Endothelial cell (in vitro differentiated cells): ENCODE data around the gene NKAIN2. TPM values are rescaled to one million over a fixed set of nuclear protein-coding genes. Genes with fewer than 3 reads are reported as not detected.

Source experiments
- DNase-seq: peaks from one replicate; pipeline ENCODE4 v3.0.0; 2021; ENCODE audit warnings: low spot score
- H3K27ac Mint-ChIP-seq: one replicate; pipeline ENCODE4 v1.8.0; 2021; ENCODE audit warnings: mixed read lengths, inconsistent platforms; ENCODE audit not compliant: unreplicated experiment
- H3K27me3 Mint-ChIP-seq: one replicate; pipeline ENCODE4 v1.8.0; 2021; ENCODE audit warnings: mild to moderate bottlenecking, moderate library complexity, mixed read lengths, inconsistent platforms; ENCODE audit not compliant: unreplicated experiment
- H3K36me3 Mint-ChIP-seq: one replicate; pipeline ENCODE4 v1.8.0; 2021; ENCODE audit warnings: mild to moderate bottlenecking, low read depth, mixed read lengths, inconsistent platforms; ENCODE audit not compliant: unreplicated experiment
- H3K4me1 Mint-ChIP-seq: one replicate; pipeline ENCODE4 v1.8.0; 2021; ENCODE audit warnings: mild to moderate bottlenecking, mixed read lengths, inconsistent platforms; ENCODE audit not compliant: unreplicated experiment
- H3K4me3 Mint-ChIP-seq: one replicate; pipeline ENCODE4 v1.8.0; 2021; ENCODE audit warnings: mild to moderate bottlenecking, mixed read lengths, inconsistent platforms; ENCODE audit not compliant: unreplicated experiment
- H3K9me3 Mint-ChIP-seq: one replicate; pipeline ENCODE4 v1.8.0; 2021; ENCODE audit warnings: mixed read lengths, inconsistent platforms; ENCODE audit not compliant: unreplicated experiment
- total RNA-seq: library from RNA; stranded (reverse); fragmentation: NEBNext Ultra II Directional; extraction: Animal tissue kit (Norgen Biotek cat#: 25700); gene quantifications from one replicate; pipeline ENCODE4 v1.2.1, GENCODE V29; 2021; ENCODE audit not compliant: unreplicated experiment
- TF ChIP-seq, protein P1 (sequence below): fragments of 200-600 bp; sonication (generic); IDR thresholded peaks from one replicate; pipeline ENCODE4 v1.5.0; 2021; ENCODE audit warnings: antibody characterized with exemption; ENCODE audit not compliant: unreplicated experiment

Gene NKAIN2
- total RNA-seq, 1 donor from 2014 or later = 9.5 TPM

GRCh38 chr6:123953920-123954319, 150.3 kb downstream of the NKAIN2 start:
- Mint-ChIP-seq H3K27me3 (peaks cover 1% of the 10 kb centered on the region), H3K27ac (no peak overlapping the region), H3K4me3 (no peak overlapping the region), H3K9me3 (no peaks in the 10 kb centered on the region), H3K4me1 (no peaks in the 10 kb centered on the region), H3K36me3 (no peaks in the 10 kb centered on the region)
- TF ChIP-seq, protein P1, sequence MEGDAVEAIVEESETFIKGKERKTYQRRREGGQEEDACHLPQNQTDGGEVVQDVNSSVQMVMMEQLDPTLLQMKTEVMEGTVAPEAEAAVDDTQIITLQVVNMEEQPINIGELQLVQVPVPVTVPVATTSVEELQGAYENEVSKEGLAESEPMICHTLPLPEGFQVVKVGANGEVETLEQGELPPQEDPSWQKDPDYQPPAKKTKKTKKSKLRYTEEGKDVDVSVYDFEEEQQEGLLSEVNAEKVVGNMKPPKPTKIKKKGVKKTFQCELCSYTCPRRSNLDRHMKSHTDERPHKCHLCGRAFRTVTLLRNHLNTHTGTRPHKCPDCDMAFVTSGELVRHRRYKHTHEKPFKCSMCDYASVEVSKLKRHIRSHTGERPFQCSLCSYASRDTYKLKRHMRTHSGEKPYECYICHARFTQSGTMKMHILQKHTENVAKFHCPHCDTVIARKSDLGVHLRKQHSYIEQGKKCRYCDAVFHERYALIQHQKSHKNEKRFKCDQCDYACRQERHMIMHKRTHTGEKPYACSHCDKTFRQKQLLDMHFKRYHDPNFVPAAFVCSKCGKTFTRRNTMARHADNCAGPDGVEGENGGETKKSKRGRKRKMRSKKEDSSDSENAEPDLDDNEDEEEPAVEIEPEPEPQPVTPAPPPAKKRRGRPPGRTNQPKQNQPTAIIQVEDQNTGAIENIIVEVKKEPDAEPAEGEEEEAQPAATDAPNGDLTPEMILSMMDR = no peak
- no peak for DNase-seq

DNA sequence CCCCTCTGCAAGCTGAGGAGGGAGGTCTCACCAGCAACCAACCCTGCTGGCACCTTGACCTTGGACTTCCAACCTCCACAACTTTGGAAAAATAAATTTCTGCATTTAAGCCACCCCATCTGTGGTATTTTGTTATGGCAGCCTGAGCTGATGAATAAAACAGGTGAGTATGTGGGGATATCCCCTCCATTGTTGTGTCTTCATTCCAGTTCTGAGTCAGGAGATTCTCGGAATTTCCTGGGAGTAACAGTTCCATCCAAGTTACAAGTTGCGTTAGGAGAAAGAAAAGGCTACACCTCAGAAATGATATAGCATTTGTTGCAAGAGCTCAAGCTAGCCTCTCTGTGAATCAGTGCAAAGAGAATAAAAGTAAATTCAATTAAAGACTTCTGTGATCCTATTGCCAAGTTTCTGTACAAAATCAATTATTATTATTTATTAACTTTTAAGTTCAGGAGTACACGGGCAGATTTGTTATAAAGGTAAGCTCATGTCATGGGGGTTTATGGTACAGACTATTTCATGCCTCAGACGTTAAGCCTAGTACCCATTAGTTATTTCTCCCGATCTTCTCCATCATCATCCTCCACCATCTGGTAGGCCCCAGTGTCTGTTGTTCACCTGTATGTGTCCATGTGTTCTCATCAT, 153.0 kb downstream of the NKAIN2 start:
- H3K9me3 Mint-ChIP-seq = no peaks in the 10 kb centered on the region
- H3K27ac Mint-ChIP-seq = no peak overlapping the region
- no peaks in the 10 kb centered on the region for H3K4me1 Mint-ChIP-seq
- H3K27me3 Mint-ChIP-seq = peaks cover 1% of the 10 kb centered on the region
- TF ChIP-seq, protein P1 = no peak
- H3K36me3 Mint-ChIP-seq = no peaks in the 10 kb centered on the region
- DNase-seq = no peak
- H3K4me3 Mint-ChIP-seq = no peak overlapping the region

DNA sequence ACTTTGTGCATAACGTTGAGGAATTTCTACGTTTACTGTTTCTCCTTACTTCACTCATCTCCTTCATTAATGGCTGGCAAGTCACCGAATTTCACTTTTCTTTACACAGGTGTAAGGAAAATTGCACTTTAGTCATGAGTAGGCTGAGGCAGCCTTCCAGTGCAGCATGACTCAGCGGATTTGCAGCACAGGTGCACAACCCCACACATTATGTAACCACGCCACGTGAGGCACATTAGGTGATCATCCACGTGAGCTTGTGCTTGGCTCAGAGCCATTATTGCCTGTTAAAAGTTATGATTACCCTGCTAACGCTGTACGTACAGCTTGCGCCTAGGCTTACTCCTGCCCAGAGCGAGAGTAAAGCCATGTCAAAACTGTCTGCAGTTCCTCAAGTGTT, 158.8 kb downstream of the NKAIN2 start:
- Mint-ChIP-seq H3K4me1 (peaks cover 3% of the 10 kb centered on the region), H3K27me3 (no peaks in the 10 kb centered on the region), H3K36me3 (no peaks in the 10 kb centered on the region), H3K4me3 (no peak overlapping the region), H3K27ac (no peak overlapping the region), H3K9me3 (no peaks in the 10 kb centered on the region)
- no peak for DNase-seq
- TF ChIP-seq, protein P1 = no peak

DNA sequence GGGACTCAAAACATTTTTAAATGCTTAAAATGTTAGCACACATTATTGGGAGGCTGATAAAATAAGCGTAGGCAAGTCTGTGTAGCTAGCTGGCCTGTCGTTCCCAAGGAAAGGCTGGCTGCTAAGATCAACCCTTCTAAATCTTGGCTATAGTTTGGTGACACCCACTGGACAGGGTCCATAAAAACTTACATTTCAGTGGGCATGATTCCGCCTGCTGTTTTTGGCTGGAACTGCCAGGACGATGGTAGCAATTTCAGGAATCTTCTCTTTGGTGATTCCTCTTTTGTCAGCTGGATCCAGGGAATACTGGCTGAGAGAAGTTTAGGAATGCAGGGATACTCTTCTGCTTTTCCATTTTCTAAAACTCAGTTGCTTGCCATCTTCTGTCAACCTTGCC, 162.2 kb downstream of the NKAIN2 start:
- peak; percentile 53 for DNase-seq
- Mint-ChIP-seq H3K36me3 (no peaks in the 10 kb centered on the region), H3K27me3 (peaks cover 5% of the 10 kb centered on the region), H3K4me1 (peaks cover 7% of the 10 kb centered on the region), H3K27ac (no peak overlapping the region), H3K4me3 (no peak overlapping the region), H3K9me3 (no peaks in the 10 kb centered on the region)
- TF ChIP-seq, protein P1 = peak; percentile 65

- Mint-ChIP-seq H3K4me1 (peaks cover 7% of the 10 kb centered on the region), H3K27me3 (peaks cover 5% of the 10 kb centered on the region)
- no peak for DNase-seq
Measured at GRCh38 chr6:123966618-123967017, 163.0 kb downstream of the NKAIN2 start.

More at GRCh38 chr6:123966618-123967017, 163.0 kb downstream of the NKAIN2 start:
- H3K9me3 Mint-ChIP-seq = no peaks in the 10 kb centered on the region
- H3K4me3 Mint-ChIP-seq = no peak overlapping the region
- TF ChIP-seq, protein P1 = no peak
- no peaks in the 10 kb centered on the region for H3K36me3 Mint-ChIP-seq
- H3K27ac Mint-ChIP-seq = no peak overlapping the region
